Endothelial cell of umbilical vein (primary cell): ENCODE data around the gene ZNF580. TPM values are rescaled to one million over a fixed set of nuclear protein-coding genes. Genes with fewer than 3 reads are reported as not detected.

Experiments
- BruUV-seq: library from RNA; stranded (reverse); fragments of 400-500 nt; replicated peaks from 2 replicates; lab custom pipeline; 2021; lab: Mats Ljungman, UMichigan
- CTCF ChIA-PET: fragments of 300-600, 350-600 bp; sonication (Branson Sonifier 250); formaldehyde crosslinking; loops from one replicate; lab custom pipeline; 2021; ENCODE audit warnings: antibody characterized with exemption, inconsistent platforms; lab: Charles Lee
- POLR2A ChIA-PET: fragments of 300-600, 350-600 bp; sonication (Branson Sonifier 250); formaldehyde crosslinking; loops from one replicate; lab custom pipeline; 2021; ENCODE audit warnings: antibody characterized with exemption, inconsistent platforms; lab: Charles Lee
- DNase-seq: peaks from one replicate; pipeline ENCODE4 v3.0.0-alpha.2; 2011; ENCODE audit warnings: low read depth, low spot score
- FAIRE-seq: peaks from 2 replicates; lab custom pipeline; 2011; peaks lifted over from hg19 to GRCh38; lab: Jason Lieb, UNC
- H2AFZ ChIP-seq: 2 replicates; pipeline ENCODE4 v1.6.0; 2012; ENCODE audit warnings: low read depth, low read length, control low read depth, inconsistent platforms
- H3K27ac ChIP-seq: 2 replicates; pipeline ENCODE4 v1.5.1; 2011; ENCODE audit warnings: low read depth, mild to moderate bottlenecking, control low read depth, low read length, moderate library complexity; ENCODE audit not compliant: insufficient read depth
- H3K27me3 ChIP-seq, 2 experiments: 2 replicates each; pipeline versions ENCODE4 v1.6.0 to v1.6.1; 2011; ENCODE audit warnings: low read length in 2 of 2, mixed read lengths in 1 of 2; ENCODE audit not compliant: control insufficient read depth in 2 of 2, insufficient read depth in 2 of 2
- H3K36me3 ChIP-seq, 2 experiments: 2 replicates in 1 of 2; 3 replicates in 1 of 2; pipeline ENCODE4 v1.5.1; 2011; ENCODE audit warnings: low read length in 2 of 2, mild to moderate bottlenecking in 1 of 2, moderate library complexity in 1 of 2; ENCODE audit not compliant: control insufficient read depth in 2 of 2, insufficient read depth in 2 of 2; ENCODE audit errors: extremely low read depth in 1 of 2
- H3K4me1 ChIP-seq: 3 replicates; pipeline ENCODE4 v1.5.1; 2011; ENCODE audit warnings: mild to moderate bottlenecking, low read length; ENCODE audit not compliant: control insufficient read depth, insufficient read depth; ENCODE audit errors: extremely low read depth
- H3K4me2 ChIP-seq: 2 replicates; pipeline ENCODE4 v1.6.1; 2011; ENCODE audit warnings: low read length, control low read depth, mixed read lengths; ENCODE audit not compliant: insufficient read depth
- H3K4me3 ChIP-seq, 3 experiments: fragments of 200-600 bp in 1 of 3; sonication (generic), shearing (Covaris generic) in 1 of 3; replicated peaks in 1 of 3; 2 replicates each; pipeline ENCODE4 v1.5.1; 2011 to 2016; ENCODE audit warnings: control low read depth in 3 of 3, low read length in 3 of 3, mild to moderate bottlenecking in 2 of 3, inconsistent platforms in 1 of 3, low read depth in 1 of 3, moderate library complexity in 1 of 3; ENCODE audit not compliant: insufficient read depth in 1 of 3
- H3K79me2 ChIP-seq: 2 replicates; pipeline ENCODE4 v1.6.0; 2012; ENCODE audit warnings: low read length, inconsistent platforms; ENCODE audit not compliant: control insufficient read depth, insufficient read depth
- H3K9ac ChIP-seq: replicated peaks from 2 replicates; pipeline ENCODE3; 2011; ENCODE audit warnings: low read length, control low read depth; ENCODE audit not compliant: insufficient read depth; ENCODE audit errors: extremely low read depth
- H3K9me1 ChIP-seq: replicated peaks from 3 replicates; pipeline ENCODE4 v1.6.0; 2011; ENCODE audit warnings: mild to moderate bottlenecking, low read length; ENCODE audit not compliant: control insufficient read depth, insufficient read depth; ENCODE audit errors: extremely low read depth
- H3K9me3 ChIP-seq: replicated peaks from 2 replicates; pipeline ENCODE4 v1.5.1; 2012; ENCODE audit warnings: low read length, inconsistent platforms; ENCODE audit not compliant: control insufficient read depth, insufficient read depth
- H4K20me1 ChIP-seq: replicated peaks from 2 replicates; pipeline ENCODE3; 2011; ENCODE audit warnings: mild to moderate bottlenecking, low read length; ENCODE audit not compliant: control insufficient read depth, insufficient read depth; ENCODE audit errors: extremely low read depth
- CTCF ChIP-seq, 2 donors: IDR thresholded peaks; 1 replicate in 1 of 2; 2 replicates in 1 of 2; pipeline ENCODE4 v1.5.1; 2011; ENCODE audit warnings: low read length in 2 of 2, mild to moderate bottlenecking in 2 of 2, moderate library complexity in 2 of 2, control low read depth in 1 of 2, inconsistent platforms in 1 of 2, low read depth in 1 of 2; ENCODE audit not compliant: insufficient read depth in 1 of 2; ENCODE audit errors: extremely low read depth in 1 of 2
- EZH2 ChIP-seq: IDR thresholded peaks from 2 replicates; pipeline ENCODE4 v1.6.1; 2012; ENCODE audit warnings: borderline replicate concordance, low read depth, mild to moderate bottlenecking, moderate library complexity, low read length, inconsistent platforms; ENCODE audit not compliant: severe bottlenecking
- FOS ChIP-seq: IDR thresholded peaks from 2 replicates; pipeline ENCODE4 v1.6.1; 2011; ENCODE audit warnings: mild to moderate bottlenecking, low read length, moderate library complexity, borderline replicate concordance; ENCODE audit not compliant: insufficient read depth
- GATA2 ChIP-seq: IDR thresholded peaks from 2 replicates; pipeline ENCODE4 v1.7.0; 2011; ENCODE audit warnings: low read depth, mild to moderate bottlenecking, moderate library complexity, mixed read lengths, low read length; ENCODE audit not compliant: insufficient read length, insufficient read depth
- JUN ChIP-seq: IDR thresholded peaks from 2 replicates; pipeline ENCODE4 v1.6.1; 2011; ENCODE audit warnings: borderline replicate concordance, low read depth; ENCODE audit not compliant: insufficient read length, insufficient read depth
- MAX ChIP-seq: IDR thresholded peaks from 2 replicates; pipeline ENCODE4 v1.6.1; 2011; ENCODE audit not compliant: insufficient read depth, insufficient read length
- POLR2A ChIP-seq: IDR thresholded peaks from 2 replicates; pipeline ENCODE4 v1.6.1; 2012; ENCODE audit warnings: low read depth, mild to moderate bottlenecking, control low read depth, low read length
- POLR2AphosphoS5 ChIP-seq: IDR thresholded peaks from 2 replicates; pipeline ENCODE4 v1.6.1; 2012; ENCODE audit warnings: low read depth, mild to moderate bottlenecking, control low read depth, low read length, moderate library complexity; ENCODE audit not compliant: insufficient read depth
- dilution Hi-C: fragments of 300-500 bp; cut with MboI; formaldehyde crosslinking; loops from one replicate; pipeline ENCODE4 v1.15.0; 2019; ENCODE audit warnings: low sequenced_read_pairs; ENCODE audit not compliant: extremely low pct_ligation_motif_present
- intact Hi-C: fragments of 100-400 bp; cut with micrococcal nuclease; formaldehyde crosslinking; loops from one replicate; pipeline ENCODE4 v1.10.0; 2022
- polyA plus RNA-seq, 4 experiments: library from polyadenylated mRNA; depleted of rRNA in 3 of 4; stranded (reverse) in 3 of 4; unstranded in 1 of 4; fragments of >200 nt; gene quantifications; 2 replicates each; pipeline versions ENCODE4 v1.2.1 to v1.2.3, GENCODE V29; 2011 to 2012; ENCODE audit warnings: missing spikeins in 1 of 4
- total RNA-seq: library from RNA; stranded (reverse); gene quantifications from 2 replicates; pipeline ENCODE4 v1.2.3, GENCODE V29; 2021

Gene ZNF580
- total and polyA plus RNA-seq, 2 donors (not counting 3 experiments of a cell fraction or from before 2014, with no cell fraction given): 13.7 to 41.1 TPM

GRCh38 chr19:55656552-55656951 is 15.8 kb downstream of the ZNF580 start:
- Histone ChIP-seq H3K4me2 (peak overlapping the region; percentile 96), H3K79me2 (peaks cover 65% of the 10 kb centered on the region), H4K20me1 (peaks cover 12% of the 10 kb centered on the region), H3K27ac (no peak overlapping the region), H3K27me3 (no peaks in the 10 kb centered on the region), H2AFZ (no peak overlapping the region), H3K9ac (peak overlapping the region; percentile 97), H3K9me1 (no peaks in the 10 kb centered on the region), H3K4me3 (peak overlapping the region; percentile 78 to 98 (median 94)), H3K36me3 (peaks cover 0 to 22% of the 10 kb centered on the region in 2 experiments), H3K4me1 (peaks cover 25% of the 10 kb centered on the region), H3K9me3 (no peaks in the 10 kb centered on the region)
- peak; percentile 62 for FAIRE-seq
- ChIA-PET CTCF (interaction anchor here (0.9 to 2.2 kb wide), 4 partner anchors 9 to 17 kb away, joined by 3 to 22 read pairs (median 6); no protein-coding TSS in a partner anchor), POLR2A (interaction anchor here (1.0 kb wide), 1 partner anchor 14 kb away, joined by 3 read pairs; no protein-coding TSS in a partner anchor)
- intact Hi-C loops (loop anchor here (10.0 kb wide), 3 partner anchors 322 to 1192 kb away; partner anchors contain the start of genes KMT5C, LENG9 and ZNF787), dilution Hi-C loops (no loop called here)
- no peak for DNase-seq
- no TSS peak for BruUV-seq
- TF ChIP-seq MAX: no peak
- TF ChIP-seq POLR2A: no peak
- TF ChIP-seq CTCF (IDR thresholded peaks at IDR 0.05; ENCODE audit: extremely low read depth in 1 of 2, insufficient read depth in 1 of 2, low read depth in 1 of 2, low read length in 2 of 2): no peak
- TF ChIP-seq POLR2AphosphoS5: no peak
- no peak for TF ChIP-seq JUN
- no peak for TF ChIP-seq GATA2
- TF ChIP-seq FOS: no peak
- no peak for TF ChIP-seq EZH2
